ENCODE data around the gene MAGEA11.
"Not testable (repeated sequence)": the region's sequence is repeated elsewhere in the genome, so short reads cannot be mapped to it uniquely, and the experiment has no call there.

Gene MAGEA11

GRCh38 chrX:149720021-149720689 is 8.3 kb downstream of the MAGEA11 start:
- DNase-seq = no peak

GRCh38 chrX:149721241-149721640 is 9.4 kb downstream of the MAGEA11 start:
- not testable (repeated sequence) for DNase-seq

- no peak for DNase-seq
These were observed 9.9 kb downstream of the MAGEA11 start for GRCh38 chrX:149721778-149722177.

- not testable (repeated sequence) for DNase-seq
These were observed 11.8 kb downstream of the MAGEA11 start for GRCh38 chrX:149723583-149724118.

GRCh38 chrX:149727308-149727707 is 15.4 kb downstream of the MAGEA11 start:
- DNase-seq = not testable (repeated sequence)

GRCh38 chrX:149742269-149742668 is 30.4 kb downstream of the MAGEA11 start:
- not testable (repeated sequence) for DNase-seq

GRCh38 chrX:149746390-149747007 is 34.6 kb downstream of the MAGEA11 start:
- not testable (repeated sequence) for DNase-seq

- no peak for DNase-seq
These were observed 45.6 kb downstream of the MAGEA11 start for GRCh38 chrX:149757206-149758067.

GRCh38 chrX:149758068-149758714 is 46.3 kb downstream of the MAGEA11 start:
- no peak for DNase-seq

- not testable (repeated sequence) for DNase-seq
These were observed 46.8 kb downstream of the MAGEA11 start for GRCh38 chrX:149758715-149759078.

- no peak for DNase-seq
These were observed 48.0 kb downstream of the MAGEA11 start for GRCh38 chrX:149759824-149760223.

GRCh38 chrX:149760965-149761364 is 49.1 kb downstream of the MAGEA11 start:
- DNase-seq = no peak

GRCh38 chrX:149761858-149762674 is 50.2 kb downstream of the MAGEA11 start:
- DNase-seq = not testable (repeated sequence)

GRCh38 chrX:149762696-149763614 is 51.1 kb downstream of the MAGEA11 start:
- no peak for DNase-seq
